ENCODE measurements around the gene KRT72. TPM values are rescaled to one million over a fixed set of nuclear protein-coding genes. Genes with fewer than 3 reads are reported as not detected.

Gene KRT72
- polyA plus RNA-seq (2012; ENCODE audit: insufficient read length, low read depth): not detected

DNA sequence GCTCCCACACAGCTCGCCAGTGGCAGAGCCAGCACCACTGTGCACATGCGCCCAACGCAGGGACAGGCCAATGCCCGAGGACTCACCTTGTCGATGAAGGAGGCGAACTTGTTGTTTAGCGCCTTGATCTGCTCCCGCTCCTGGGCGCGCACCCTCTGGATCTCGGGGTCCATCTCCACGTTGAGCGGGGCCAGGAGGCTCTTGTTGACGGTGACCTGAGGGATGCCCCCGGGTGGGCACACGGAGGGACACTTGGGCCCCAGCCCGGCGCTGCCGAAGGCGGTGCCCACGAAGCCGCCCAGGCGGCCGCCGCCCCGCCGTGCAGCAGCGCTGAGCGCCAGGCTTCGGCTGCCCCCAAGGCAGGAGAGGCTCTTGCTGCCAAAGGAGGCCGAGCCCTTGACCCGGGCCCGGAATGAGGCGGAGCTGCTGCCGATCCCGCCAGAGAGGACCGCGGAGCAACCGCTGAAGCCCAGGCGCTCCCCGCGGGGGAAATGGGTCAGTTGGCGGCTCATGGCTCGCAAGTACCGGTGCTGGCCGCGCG lies at the start of gene KRT72:
KRT72 (minus strand) TSS at position 523 of the 541 bp plus-strand sequence; CDS start at position 512, 11 bp downstream.
- TF ChIP-seq, protein P1, sequence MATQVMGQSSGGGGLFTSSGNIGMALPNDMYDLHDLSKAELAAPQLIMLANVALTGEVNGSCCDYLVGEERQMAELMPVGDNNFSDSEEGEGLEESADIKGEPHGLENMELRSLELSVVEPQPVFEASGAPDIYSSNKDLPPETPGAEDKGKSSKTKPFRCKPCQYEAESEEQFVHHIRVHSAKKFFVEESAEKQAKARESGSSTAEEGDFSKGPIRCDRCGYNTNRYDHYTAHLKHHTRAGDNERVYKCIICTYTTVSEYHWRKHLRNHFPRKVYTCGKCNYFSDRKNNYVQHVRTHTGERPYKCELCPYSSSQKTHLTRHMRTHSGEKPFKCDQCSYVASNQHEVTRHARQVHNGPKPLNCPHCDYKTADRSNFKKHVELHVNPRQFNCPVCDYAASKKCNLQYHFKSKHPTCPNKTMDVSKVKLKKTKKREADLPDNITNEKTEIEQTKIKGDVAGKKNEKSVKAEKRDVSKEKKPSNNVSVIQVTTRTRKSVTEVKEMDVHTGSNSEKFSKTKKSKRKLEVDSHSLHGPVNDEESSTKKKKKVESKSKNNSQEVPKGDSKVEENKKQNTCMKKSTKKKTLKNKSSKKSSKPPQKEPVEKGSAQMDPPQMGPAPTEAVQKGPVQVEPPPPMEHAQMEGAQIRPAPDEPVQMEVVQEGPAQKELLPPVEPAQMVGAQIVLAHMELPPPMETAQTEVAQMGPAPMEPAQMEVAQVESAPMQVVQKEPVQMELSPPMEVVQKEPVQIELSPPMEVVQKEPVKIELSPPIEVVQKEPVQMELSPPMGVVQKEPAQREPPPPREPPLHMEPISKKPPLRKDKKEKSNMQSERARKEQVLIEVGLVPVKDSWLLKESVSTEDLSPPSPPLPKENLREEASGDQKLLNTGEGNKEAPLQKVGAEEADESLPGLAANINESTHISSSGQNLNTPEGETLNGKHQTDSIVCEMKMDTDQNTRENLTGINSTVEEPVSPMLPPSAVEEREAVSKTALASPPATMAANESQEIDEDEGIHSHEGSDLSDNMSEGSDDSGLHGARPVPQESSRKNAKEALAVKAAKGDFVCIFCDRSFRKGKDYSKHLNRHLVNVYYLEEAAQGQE (IDR thresholded peaks at IDR 0.05; ENCODE audit: insufficient read depth in 1 of 2, low read depth in 2 of 2, low read length in 2 of 2): no peak
- TF ChIP-seq POLR2AphosphoS5 (IDR thresholded peaks at IDR 0.05; ENCODE audit: low read depth, low read length): no peak
- no peak for TF ChIP-seq TAF1 (IDR thresholded peaks at IDR 0.05; ENCODE audit: borderline replicate concordance, insufficient read depth, low read length)
- TF ChIP-seq SIN3A (IDR thresholded peaks at IDR 0.05; ENCODE audit: borderline replicate concordance, insufficient read depth, low read length): no peak
- no peak for TF ChIP-seq FOXP2 (optimal IDR thresholded peaks at IDR 0.05; ENCODE audit: borderline replicate concordance, extremely low read depth, extremely low read length, insufficient read depth)

DNA sequence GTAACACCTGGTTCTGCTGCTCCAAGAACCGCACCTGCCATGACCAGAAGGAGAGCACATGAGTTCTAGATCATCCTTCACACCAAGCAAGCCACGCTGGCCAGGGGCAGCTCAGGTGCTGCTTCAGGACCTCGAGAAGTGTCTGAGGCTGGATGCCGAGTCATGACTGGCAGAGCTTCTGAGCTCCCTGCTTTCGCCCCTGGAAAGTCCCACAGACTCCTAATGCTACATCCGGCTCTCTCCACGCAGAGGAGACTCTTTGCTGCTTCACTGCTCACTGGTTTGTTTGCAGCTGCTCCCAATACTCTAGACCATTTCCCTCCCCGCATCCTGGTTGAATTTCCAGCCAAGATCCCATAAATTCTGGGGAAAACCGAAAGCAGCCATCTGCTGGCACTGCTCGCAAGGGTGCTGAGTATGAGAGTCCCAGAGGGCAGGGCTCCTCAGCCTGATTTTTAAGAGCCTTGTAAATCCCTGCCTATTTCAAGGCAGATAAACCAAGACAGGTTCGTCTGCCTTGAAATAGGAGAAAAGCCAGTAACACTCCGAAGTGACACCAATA lies 49.3 kb upstream of the KRT72 start:
- TF ChIP-seq TAF1 (IDR thresholded peaks at IDR 0.05; ENCODE audit: borderline replicate concordance, insufficient read depth, low read length) (no peak), SIN3A (IDR thresholded peaks at IDR 0.05; ENCODE audit: borderline replicate concordance, insufficient read depth, low read length) (no peak), POLR2AphosphoS5 (IDR thresholded peaks at IDR 0.05; ENCODE audit: low read depth, low read length) (no peak), FOXP2 (optimal IDR thresholded peaks at IDR 0.05; ENCODE audit: borderline replicate concordance, extremely low read depth, extremely low read length, insufficient read depth) (no peak)
- TF ChIP-seq, protein P1 (IDR thresholded peaks at IDR 0.05; ENCODE audit: insufficient read depth in 1 of 2, low read depth in 2 of 2, low read length in 2 of 2): no peak

DNA sequence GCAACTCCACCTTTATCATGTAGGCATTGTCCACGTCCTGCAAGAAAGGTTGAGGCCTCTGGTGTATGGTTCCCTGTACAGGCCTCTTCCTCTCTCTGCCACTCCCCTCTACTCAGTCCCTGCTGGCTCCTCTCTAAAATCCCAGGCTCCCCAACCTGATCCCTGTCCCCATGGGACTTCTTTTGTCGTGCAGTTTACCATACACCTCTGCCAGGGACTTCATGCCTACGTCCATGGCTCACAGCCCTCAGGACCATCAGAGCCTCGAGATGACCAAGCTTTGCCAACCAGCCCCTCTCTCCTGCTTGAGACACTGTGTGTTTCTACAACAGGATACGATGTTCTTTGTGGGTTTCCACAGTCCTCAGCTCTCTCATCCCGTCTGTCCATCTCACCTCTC lies 47.8 kb upstream of the KRT72 start:
- TF ChIP-seq TAF1 (IDR thresholded peaks at IDR 0.05; ENCODE audit: borderline replicate concordance, insufficient read depth, low read length): no peak

DNA sequence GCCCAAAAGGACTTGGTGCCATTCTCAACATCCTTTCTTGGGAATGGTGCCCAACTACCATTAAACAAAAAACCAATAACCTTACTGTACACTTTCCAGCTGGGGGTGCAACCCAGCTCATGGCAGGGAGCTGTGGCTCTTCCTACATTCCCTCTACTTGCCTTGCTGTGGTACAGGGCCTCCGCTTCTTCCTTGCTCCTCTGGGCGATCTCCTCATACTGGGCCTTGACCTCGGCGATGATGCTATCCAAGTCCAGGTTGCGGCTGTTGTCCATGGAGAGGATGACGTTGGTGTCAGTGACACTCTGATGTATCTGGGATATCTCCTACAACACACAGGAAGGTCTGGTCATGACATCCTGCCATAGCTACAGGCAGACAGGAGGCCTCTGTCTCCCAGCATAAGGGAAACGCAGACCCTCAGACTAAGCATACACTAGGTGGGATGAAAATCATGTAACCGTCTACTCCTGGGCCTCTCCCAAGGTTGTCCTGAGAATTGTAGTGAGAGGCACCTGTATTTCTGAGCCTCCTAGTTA lies 46.8 kb upstream of the KRT72 start:
- TF ChIP-seq, protein P1 (IDR thresholded peaks at IDR 0.05; ENCODE audit: insufficient read depth in 1 of 2, low read depth in 2 of 2, low read length in 2 of 2): no peak
- TF ChIP-seq POLR2AphosphoS5 (IDR thresholded peaks at IDR 0.05; ENCODE audit: low read depth, low read length): no peak
- no peak for TF ChIP-seq SIN3A (IDR thresholded peaks at IDR 0.05; ENCODE audit: borderline replicate concordance, insufficient read depth, low read length)
- TF ChIP-seq TAF1 (IDR thresholded peaks at IDR 0.05; ENCODE audit: borderline replicate concordance, insufficient read depth, low read length): no peak
- no peak for TF ChIP-seq FOXP2 (optimal IDR thresholded peaks at IDR 0.05; ENCODE audit: borderline replicate concordance, extremely low read depth, extremely low read length, insufficient read depth)

DNA sequence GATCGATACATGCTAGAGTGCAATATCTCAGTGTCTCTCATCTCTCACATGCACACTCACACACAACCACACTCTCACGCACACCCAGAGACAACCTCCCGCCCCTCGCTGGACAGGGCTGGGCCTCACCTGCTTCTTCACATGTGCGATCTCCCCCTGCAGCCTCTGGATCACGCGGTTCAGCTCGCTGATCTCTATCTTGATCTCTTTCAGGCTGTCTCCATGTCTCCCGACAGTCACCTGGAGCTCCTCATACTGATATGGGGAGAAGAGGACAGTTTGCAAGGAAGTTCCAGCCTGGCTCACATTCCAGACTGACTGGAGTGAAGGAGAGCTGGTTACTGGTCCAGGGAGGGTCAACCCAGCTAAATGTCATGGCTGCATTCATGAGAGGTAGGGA lies 46.3 kb upstream of the KRT72 start:
- TF ChIP-seq FOXP2 (optimal IDR thresholded peaks at IDR 0.05; ENCODE audit: borderline replicate concordance, extremely low read depth, extremely low read length, insufficient read depth): no peak
- TF ChIP-seq SIN3A (IDR thresholded peaks at IDR 0.05; ENCODE audit: borderline replicate concordance, insufficient read depth, low read length): no peak
- no peak for TF ChIP-seq TAF1 (IDR thresholded peaks at IDR 0.05; ENCODE audit: borderline replicate concordance, insufficient read depth, low read length)
- TF ChIP-seq POLR2AphosphoS5 (IDR thresholded peaks at IDR 0.05; ENCODE audit: low read depth, low read length): no peak
- TF ChIP-seq, protein P1 (IDR thresholded peaks at IDR 0.05; ENCODE audit: insufficient read depth in 1 of 2, low read depth in 2 of 2, low read length in 2 of 2): no peak
